Measurements from ENCODE around the gene LILRA6. TPM values are rescaled to one million over a fixed set of nuclear protein-coding genes. Genes with fewer than 3 reads are reported as not detected.

LILRA6 gene
- total RNA-seq, 1 donor from 2014 or later = not detected

DNA sequence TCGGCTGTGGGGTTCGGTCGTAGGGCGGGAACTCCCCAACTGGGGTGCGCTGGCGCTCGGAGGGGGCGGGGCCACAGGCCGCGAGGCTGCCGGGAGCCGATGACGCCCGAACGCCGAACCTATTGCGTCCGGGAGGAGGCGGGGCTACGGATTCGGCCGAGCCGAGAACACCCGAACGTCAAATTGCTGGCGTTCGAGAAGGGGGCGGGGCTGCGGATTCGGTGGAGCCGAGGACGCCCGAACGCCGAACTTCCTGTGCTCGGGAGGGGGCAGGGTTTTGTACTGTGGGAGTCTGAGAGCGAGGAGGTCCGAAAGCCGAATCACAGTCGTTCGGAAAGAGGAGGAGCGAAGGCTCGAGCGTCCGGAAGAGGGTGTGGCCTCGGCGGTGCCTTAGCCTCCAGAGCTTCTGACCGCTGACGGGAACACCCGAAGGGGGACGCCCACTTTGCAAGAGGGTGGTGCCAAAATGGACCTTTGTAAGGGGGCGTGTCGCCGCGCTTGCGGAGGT is 52.0 kb downstream of the LILRA6 start:
- peaks cover 7% of the 10 kb centered on the region for H3K36me3 Mint-ChIP-seq (ENCODE audit: low read depth)
- TF ChIP-seq, protein P1, sequence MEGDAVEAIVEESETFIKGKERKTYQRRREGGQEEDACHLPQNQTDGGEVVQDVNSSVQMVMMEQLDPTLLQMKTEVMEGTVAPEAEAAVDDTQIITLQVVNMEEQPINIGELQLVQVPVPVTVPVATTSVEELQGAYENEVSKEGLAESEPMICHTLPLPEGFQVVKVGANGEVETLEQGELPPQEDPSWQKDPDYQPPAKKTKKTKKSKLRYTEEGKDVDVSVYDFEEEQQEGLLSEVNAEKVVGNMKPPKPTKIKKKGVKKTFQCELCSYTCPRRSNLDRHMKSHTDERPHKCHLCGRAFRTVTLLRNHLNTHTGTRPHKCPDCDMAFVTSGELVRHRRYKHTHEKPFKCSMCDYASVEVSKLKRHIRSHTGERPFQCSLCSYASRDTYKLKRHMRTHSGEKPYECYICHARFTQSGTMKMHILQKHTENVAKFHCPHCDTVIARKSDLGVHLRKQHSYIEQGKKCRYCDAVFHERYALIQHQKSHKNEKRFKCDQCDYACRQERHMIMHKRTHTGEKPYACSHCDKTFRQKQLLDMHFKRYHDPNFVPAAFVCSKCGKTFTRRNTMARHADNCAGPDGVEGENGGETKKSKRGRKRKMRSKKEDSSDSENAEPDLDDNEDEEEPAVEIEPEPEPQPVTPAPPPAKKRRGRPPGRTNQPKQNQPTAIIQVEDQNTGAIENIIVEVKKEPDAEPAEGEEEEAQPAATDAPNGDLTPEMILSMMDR (IDR thresholded peaks at IDR 0.05) = no peak
- no peaks in the 10 kb centered on the region for H3K27me3 Mint-ChIP-seq (ENCODE audit: low read depth)
- DNase-seq (ENCODE audit: low spot score) = peak; percentile 99
- peaks cover 34% of the 10 kb centered on the region for H3K4me1 Mint-ChIP-seq (ENCODE audit: low read depth)
- H3K9me3 Mint-ChIP-seq (ENCODE audit: low read depth) = no peaks in the 10 kb centered on the region
- H3K4me3 Mint-ChIP-seq (ENCODE audit: unreplicated experiment) = peak overlapping the region; percentile 86
- peak overlapping the region; percentile 99 for H3K27ac Mint-ChIP-seq (ENCODE audit: unreplicated experiment)

DNA sequence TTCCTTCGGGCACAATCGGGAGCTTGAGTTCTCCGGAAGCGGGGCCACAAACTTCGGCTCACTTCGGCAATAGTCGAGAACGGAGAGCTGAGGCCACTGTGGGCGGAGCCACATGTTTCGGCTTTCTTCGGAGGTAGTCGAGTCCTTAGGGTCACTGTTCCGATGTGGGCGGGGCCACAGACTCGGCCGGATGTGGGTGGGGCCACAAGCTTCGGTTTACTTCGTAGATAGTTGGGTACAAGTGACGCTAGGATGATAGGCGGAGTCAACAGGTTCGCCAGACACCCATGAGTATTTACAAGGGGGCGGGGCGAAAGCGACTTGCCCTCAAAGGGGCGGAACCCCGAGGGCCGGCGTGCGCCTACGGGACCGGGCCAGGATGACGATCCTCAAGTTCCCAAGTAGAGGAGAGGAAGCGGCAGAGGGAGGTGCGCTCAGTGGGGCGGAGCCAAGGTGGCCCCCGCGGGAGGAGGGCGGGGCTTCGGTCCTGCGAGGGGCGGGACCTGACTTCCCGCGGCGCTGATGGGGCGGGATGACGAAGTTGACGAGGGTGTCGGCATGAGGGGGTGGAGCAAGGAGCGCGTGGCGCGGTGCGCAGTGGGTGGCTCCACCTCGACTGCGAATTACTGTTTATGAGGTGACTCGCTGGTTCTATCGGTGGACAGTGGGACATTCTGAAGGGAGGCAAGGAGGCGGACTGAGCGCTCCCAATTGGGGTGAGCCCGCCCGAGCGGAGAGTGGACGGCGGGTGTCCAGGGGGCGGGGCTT is 52.7 kb downstream of the LILRA6 start:
- peak overlapping the region; percentile 99 for H3K27ac Mint-ChIP-seq (ENCODE audit: unreplicated experiment)
- H3K4me1 Mint-ChIP-seq (ENCODE audit: low read depth) = peaks cover 34% of the 10 kb centered on the region
- peaks cover 6% of the 10 kb centered on the region for H3K36me3 Mint-ChIP-seq (ENCODE audit: low read depth)
- H3K27me3 Mint-ChIP-seq (ENCODE audit: low read depth) = no peaks in the 10 kb centered on the region
- no peaks in the 10 kb centered on the region for H3K9me3 Mint-ChIP-seq (ENCODE audit: low read depth)
- DNase-seq (ENCODE audit: low spot score) = peak; percentile 100
- TF ChIP-seq, protein P1 (IDR thresholded peaks at IDR 0.05) = no peak
- peak overlapping the region; percentile 86 for H3K4me3 Mint-ChIP-seq (ENCODE audit: unreplicated experiment)

DNA sequence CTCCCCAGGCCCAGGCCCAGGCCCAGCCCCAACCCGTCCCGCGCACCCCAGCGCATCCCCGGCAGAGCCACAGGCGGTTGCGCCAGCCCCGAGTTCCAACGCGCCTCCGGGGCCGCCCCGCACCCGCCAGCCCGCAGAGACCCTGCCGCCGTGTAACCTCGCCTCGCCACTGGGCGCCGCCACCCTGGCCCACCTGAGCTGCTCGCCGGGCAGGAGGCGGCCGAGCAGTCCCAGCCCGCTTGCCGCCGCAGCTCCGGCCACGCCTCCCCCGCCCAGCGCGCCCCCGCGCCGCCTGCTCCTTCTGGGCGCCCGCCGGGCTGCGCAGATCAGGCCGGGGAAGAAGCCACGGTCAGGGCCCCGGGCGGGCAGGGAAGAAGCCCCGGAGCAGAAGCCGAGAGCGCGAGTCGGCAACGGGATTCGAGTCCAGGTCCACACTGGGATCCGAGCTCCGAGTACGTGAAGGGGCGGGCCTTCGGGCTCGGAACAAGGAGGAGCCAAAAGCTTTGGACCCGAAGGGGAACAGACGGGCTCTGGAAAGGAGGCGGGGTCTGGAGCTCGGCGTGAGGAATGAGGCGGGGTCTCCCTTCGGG is 53.4 kb downstream of the LILRA6 start, which contains the start of gene MBOAT7:
MBOAT7 (minus strand) TSS at position 436 of the 590 bp plus-strand sequence. CDS start 1,072 bp downstream, outside the sequence.
- H3K27me3 Mint-ChIP-seq (ENCODE audit: low read depth) = no peaks in the 10 kb centered on the region
- TF ChIP-seq, protein P1 (IDR thresholded peaks at IDR 0.05) = peak; percentile 57
- DNase-seq (ENCODE audit: low spot score) = peak; percentile 90
- H3K36me3 Mint-ChIP-seq (ENCODE audit: low read depth) = peaks cover 6% of the 10 kb centered on the region
- peak within 1 kb of the TSS; percentile 99 for H3K27ac Mint-ChIP-seq (ENCODE audit: unreplicated experiment)
- H3K4me3 Mint-ChIP-seq (ENCODE audit: unreplicated experiment) = peak within 1 kb of the TSS; percentile 86
- peaks cover 34% of the 10 kb centered on the region for H3K4me1 Mint-ChIP-seq (ENCODE audit: low read depth)
- no peaks in the 10 kb centered on the region for H3K9me3 Mint-ChIP-seq (ENCODE audit: low read depth)

DNA sequence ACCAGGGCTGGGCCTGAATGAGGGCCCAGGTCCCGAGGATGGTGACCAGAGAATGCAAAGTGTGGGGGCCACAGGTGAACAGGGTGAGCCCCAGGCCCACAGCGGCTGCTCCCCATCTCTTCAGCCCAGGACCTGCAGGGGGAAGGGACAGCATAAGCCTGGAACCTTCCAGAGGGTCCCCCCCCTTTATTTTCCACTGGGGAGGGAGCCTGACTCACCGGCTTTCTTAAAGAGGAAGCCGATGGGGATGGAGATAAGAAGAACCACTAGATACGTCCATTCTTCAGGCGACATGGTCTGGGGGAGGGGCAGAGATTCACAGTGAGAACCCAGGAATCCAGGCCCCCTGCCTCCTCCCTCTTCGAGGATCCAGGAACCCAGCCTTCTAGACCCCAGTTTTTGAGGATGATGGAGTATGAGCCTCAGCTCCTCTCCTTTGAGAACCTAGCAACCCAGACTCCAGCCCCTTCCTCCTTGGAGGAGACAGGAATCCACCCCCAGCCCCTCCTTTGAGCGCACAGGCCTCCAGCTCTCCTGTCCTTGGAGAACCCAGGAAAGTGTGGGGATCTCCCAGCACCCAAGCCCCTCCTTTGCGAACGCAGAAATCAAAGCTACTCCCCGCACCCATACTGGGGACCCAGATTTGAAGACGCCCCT is 54.2 kb downstream of the LILRA6 start:
- no peak for DNase-seq (ENCODE audit: low spot score)
- TF ChIP-seq, protein P1 (IDR thresholded peaks at IDR 0.05) = no peak
- peaks cover 5% of the 10 kb centered on the region for H3K36me3 Mint-ChIP-seq (ENCODE audit: low read depth)
- peak overlapping the region; percentile 76 for H3K27ac Mint-ChIP-seq (ENCODE audit: unreplicated experiment)
- peak overlapping the region; percentile 86 for H3K4me3 Mint-ChIP-seq (ENCODE audit: unreplicated experiment)
- no peaks in the 10 kb centered on the region for H3K9me3 Mint-ChIP-seq (ENCODE audit: low read depth)
- H3K4me1 Mint-ChIP-seq (ENCODE audit: low read depth) = peaks cover 34% of the 10 kb centered on the region
- no peaks in the 10 kb centered on the region for H3K27me3 Mint-ChIP-seq (ENCODE audit: low read depth)

DNA sequence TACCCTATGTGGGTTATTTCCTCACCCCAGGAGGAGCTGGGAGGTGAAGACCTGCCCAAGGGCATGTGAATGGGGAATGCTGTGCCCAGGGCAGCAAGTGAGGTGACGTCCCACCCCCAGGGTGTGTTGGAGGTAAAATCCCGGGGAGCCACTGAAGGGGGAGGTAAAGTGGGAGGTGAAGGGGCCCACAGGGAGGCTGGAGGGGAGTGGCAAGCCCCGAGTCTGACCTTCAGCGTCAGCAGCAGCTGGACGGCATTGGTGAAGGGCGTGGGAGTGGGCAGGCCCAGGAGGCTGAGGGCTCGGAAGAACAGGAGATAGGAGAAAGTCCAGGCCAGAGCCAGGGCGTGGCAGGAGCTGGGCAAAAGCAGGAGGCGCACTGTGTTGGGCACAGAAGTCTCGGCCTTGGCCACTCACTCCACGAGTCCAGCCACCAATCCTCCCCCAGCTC is 55.6 kb downstream of the LILRA6 start:
- TF ChIP-seq, protein P1 (IDR thresholded peaks at IDR 0.05) = no peak
- H3K36me3 Mint-ChIP-seq (ENCODE audit: low read depth) = peaks cover 4% of the 10 kb centered on the region
- peaks cover 23% of the 10 kb centered on the region for H3K4me1 Mint-ChIP-seq (ENCODE audit: low read depth)
- DNase-seq (ENCODE audit: low spot score) = peak; percentile 90
- H3K27me3 Mint-ChIP-seq (ENCODE audit: low read depth) = no peaks in the 10 kb centered on the region
- no peak overlapping the region for H3K27ac Mint-ChIP-seq (ENCODE audit: unreplicated experiment)
- no peak overlapping the region for H3K4me3 Mint-ChIP-seq (ENCODE audit: unreplicated experiment)
- H3K9me3 Mint-ChIP-seq (ENCODE audit: low read depth) = no peaks in the 10 kb centered on the region
